ENCODE data around the gene IQCK. TPM values are rescaled to one million over a fixed set of nuclear protein-coding genes. Genes with fewer than 3 reads are reported as not detected.
"Not testable (repeated sequence)": the region's sequence is repeated elsewhere in the genome, so short reads cannot be mapped to it uniquely, and the experiment has no call there.

IQCK gene, protein sequence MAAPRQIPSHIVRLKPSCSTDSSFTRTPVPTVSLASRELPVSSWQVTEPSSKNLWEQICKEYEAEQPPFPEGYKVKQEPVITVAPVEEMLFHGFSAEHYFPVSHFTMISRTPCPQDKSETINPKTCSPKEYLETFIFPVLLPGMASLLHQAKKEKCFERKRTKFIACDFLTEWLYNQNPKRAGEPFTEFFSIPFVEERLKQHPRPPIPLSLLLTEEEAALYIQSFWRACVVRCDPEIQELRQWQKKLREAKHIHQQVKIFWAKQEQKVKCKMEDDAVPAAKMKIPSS
- under 1 TPM; 0.66 to 0.82 TPM for total RNA-seq

DNA sequence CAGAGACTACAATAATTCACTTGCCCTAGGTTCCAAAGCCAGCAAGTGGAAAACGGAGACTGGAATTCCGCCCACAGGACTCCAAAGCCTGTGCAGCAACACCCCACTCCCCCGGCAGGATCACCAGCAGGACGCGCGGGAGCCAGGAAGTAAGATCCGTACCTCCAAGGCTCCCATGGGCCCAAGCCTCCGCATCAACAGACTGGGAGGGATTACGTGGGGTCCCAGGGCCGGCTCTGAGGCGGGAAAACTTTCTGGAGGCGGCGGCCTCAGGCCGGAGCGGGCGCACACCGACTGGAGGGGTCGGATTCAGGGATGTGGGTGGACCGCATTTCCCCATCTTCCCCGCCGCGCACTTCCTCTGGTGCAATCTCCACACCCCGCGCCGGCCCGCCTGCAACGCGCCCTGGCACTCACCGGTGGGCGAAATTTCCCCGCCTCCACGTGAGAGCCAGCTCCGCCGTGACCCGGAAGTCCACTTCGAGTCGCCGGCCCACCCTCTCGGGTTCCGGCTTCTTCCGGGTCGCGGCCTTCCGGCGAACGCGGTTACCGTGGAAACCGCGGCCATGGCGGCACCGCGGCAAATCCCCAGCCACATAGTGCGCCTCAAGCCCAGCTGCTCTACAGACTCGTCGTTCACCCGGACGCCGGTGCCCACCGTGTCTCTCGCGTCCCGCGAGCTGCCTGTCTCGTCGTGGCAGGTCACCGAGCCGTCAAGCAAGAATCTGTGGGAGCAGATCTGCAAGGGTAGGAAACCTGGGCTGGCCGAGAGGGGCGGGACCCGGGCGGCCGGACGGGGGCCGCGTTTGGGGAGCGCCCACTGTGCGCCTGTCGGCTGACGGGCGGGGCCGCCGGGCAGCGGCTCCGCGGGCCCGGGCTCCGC, at the start of gene IQCK, which contains the start of gene KNOP1:
Gene IQCK, plus strand, starts transcription at position 531 of the 883 bp plus-strand sequence. Its CDS starts 36 bp downstream, at position 567.
Gene KNOP1, minus strand, starts transcription at position 487 of the 883 bp plus-strand sequence. CDS start 3,192 bp downstream, outside the sequence.
- peaks cover 25% of the 10 kb centered on the region for H3K4me1 Mint-ChIP-seq
- H3K9me3 Mint-ChIP-seq (ENCODE audit: low read depth), result no peaks in the 10 kb centered on the region
- peak; percentile 92 for ATAC-seq
- H3K27ac Mint-ChIP-seq, result peak within 1 kb of the TSS; percentile 76
- CTCF ChIA-PET, result interaction anchor here (1.2 to 1.3 kb wide), 3 partner anchors 116 to 167 kb away, joined by 3 to 6 read pairs (median 5); partner anchors contain the start of genes GPRC5B and VPS35L
- H3K4me3 Mint-ChIP-seq, result peak within 1 kb of the TSS; percentile 91
- H3K36me3 Mint-ChIP-seq, result peaks cover 14% of the 10 kb centered on the region
- H3K27me3 Mint-ChIP-seq, result no peaks in the 10 kb centered on the region
- peak; percentile 91 for DNase-seq

DNA sequence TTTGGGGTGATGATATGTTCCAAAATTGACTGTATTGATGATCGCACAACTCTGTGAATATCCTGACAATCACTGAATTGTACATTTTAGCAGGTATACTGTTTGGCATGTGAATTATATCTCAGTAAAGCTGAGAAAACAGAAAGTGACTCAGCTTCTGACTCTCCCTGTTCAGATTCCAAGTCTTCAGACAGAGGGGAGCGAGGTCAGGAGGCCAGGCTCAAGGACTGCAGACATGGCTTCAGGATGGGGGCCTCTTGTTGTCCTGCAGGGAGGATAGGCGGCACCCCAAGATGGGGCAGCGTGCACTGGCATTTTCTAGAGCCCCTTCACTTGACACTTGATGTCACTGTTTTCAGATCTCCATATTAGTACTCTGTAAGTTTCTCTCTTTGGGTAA, 45.7 kb upstream of the IQCK start:
- Mint-ChIP-seq H3K9me3 (ENCODE audit: low read depth) (no peaks in the 10 kb centered on the region), H3K4me3 (no peak overlapping the region), H3K27me3 (no peaks in the 10 kb centered on the region), H3K27ac (peak overlapping the region; percentile 24), H3K36me3 (peaks cover 4% of the 10 kb centered on the region), H3K4me1 (no peaks in the 10 kb centered on the region)
- no peak for ATAC-seq
- no peak for DNase-seq
- CTCF ChIA-PET, result no interaction called here

DNA sequence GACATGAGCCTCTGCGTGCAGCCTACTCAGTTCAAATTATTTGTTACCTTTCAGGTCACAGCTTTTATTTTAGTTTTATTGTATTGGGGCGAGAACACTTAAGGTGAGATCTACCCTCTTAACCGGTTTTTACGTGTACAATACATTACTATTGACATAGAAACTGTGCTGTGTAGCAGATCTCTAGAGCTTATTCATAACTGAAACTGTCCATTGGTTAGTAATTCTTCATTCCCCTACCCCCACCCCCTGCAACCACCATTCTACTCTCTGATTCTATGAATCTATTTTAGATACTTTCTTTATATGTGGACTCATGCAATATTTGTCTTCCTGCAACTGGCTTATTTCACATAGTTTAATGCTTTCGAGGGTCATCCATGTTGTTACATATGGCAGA, 43.6 kb upstream of the IQCK start:
- peaks cover 3% of the 10 kb centered on the region for H3K36me3 Mint-ChIP-seq
- no peak for DNase-seq
- no peaks in the 10 kb centered on the region for H3K27me3 Mint-ChIP-seq
- no peaks in the 10 kb centered on the region for H3K9me3 Mint-ChIP-seq (ENCODE audit: low read depth)
- ATAC-seq, result no peak
- H3K27ac Mint-ChIP-seq, result no peak overlapping the region
- H3K4me1 Mint-ChIP-seq, result no peaks in the 10 kb centered on the region
- no peak overlapping the region for H3K4me3 Mint-ChIP-seq
- CTCF ChIA-PET, result interaction anchor here (0.6 kb wide), 1 partner anchor 1949 kb away, joined by 3 read pairs; no protein-coding TSS in a partner anchor

DNA sequence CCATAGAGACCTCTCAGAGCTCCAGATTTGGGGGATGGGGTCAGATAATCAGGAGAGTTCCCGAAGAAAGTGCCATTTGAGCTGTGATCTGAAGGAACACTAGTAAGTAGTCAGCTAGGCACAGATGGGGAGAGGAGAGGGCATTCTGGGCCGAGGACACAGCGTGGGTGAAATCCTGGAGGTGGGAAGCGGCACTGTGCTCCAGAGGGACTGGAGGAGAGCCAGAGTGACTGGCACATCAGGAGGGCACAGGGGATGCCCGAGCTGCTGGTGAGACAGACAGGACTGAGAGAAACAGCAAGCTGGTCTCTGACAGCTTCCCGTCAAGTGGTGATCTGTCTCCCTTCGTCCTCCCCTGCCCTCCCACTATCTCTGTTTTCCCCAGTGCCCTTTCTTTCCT, 40.7 kb upstream of the IQCK start:
- DNase-seq (no peak), ATAC-seq (no peak)
- CTCF ChIA-PET, result no interaction called here
- no peaks in the 10 kb centered on the region for H3K9me3 Mint-ChIP-seq (ENCODE audit: low read depth)
- no peaks in the 10 kb centered on the region for H3K27me3 Mint-ChIP-seq
- no peak overlapping the region for H3K4me3 Mint-ChIP-seq
- peaks cover 9% of the 10 kb centered on the region for H3K36me3 Mint-ChIP-seq
- no peaks in the 10 kb centered on the region for H3K4me1 Mint-ChIP-seq
- no peak overlapping the region for H3K27ac Mint-ChIP-seq

DNA sequence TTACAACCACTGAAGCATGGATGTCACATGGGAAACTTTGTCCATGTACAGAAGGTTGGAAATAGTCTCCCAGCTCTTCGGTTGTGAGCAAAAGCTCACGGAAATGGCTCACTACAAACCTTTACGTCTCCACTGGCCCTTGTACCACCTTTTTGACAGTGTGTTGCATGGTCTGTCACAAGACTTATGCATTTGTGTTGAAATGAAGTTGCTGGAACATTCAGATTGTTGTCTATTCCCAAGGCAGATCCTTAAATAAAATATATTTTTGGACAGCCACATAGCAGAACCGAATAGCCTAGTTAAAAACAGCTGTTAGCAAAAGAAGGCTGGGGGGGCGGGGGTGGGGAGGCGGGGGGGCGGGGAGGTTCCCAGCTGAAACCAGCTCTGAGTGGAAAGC, 39.3 kb upstream of the IQCK start:
- H3K36me3 Mint-ChIP-seq, result peaks cover 21% of the 10 kb centered on the region
- CTCF ChIA-PET, result no interaction called here
- H3K4me3 Mint-ChIP-seq, result no peak overlapping the region
- H3K4me1 Mint-ChIP-seq, result no peaks in the 10 kb centered on the region
- no peak overlapping the region for H3K27ac Mint-ChIP-seq
- DNase-seq (no peak), ATAC-seq (no peak)
- no peaks in the 10 kb centered on the region for H3K27me3 Mint-ChIP-seq
- H3K9me3 Mint-ChIP-seq (ENCODE audit: low read depth), result peaks cover 4% of the 10 kb centered on the region

DNA sequence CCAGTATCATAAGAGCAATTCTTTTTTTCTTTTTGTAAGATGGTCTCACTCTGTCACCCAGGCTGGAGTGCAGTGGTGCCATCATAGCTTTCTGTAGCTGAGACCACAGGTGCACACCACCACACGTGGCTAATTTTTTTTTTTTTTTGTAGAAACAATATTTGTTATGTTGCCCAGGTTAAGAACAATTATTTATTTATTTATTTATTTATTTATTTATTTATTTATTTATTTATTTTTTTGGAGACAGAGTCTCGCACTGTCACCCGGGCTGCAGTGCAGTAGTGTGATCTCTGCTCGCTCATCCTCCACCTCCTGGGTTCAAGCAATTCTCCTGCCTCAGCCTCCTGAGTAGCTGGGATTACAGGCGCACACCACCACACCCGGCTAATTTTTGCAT, 38.8 kb upstream of the IQCK start:
- H3K4me1 Mint-ChIP-seq; H3K9me3 Mint-ChIP-seq (ENCODE audit: low read depth); H3K27me3 Mint-ChIP-seq; ATAC-seq; CTCF ChIA-PET; H3K4me3 Mint-ChIP-seq; DNase-seq; H3K27ac Mint-ChIP-seq: not testable (repeated sequence)
- H3K36me3 Mint-ChIP-seq, result peaks cover 25% of the 10 kb centered on the region

DNA sequence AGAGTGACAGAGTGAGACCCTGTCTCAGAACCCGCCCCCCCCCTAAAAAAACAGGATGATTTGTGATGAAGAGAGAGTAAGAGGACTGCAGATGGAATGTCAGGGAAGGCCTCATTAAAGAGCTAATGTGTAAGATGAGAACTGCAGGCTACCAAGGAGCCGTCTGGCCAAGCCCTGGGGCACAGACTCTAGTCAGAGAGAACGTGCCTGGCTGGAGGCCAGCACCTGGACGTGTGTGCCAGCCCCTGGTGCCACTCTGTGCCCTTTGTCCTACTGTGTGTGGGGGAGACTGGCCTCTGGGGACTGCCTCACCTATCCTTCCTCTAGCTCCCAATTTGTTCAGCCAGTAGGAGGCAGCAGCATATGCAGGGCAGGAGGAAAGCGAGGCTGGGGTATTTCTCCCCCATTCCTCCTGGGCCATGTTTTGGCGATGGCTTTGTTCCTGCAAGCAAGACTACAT, 37.2 kb upstream of the IQCK start:
- H3K4me1 Mint-ChIP-seq, result no peaks in the 10 kb centered on the region
- no peak for ATAC-seq
- CTCF ChIA-PET, result interaction anchor here (1.5 kb wide), 1 partner anchor 15 kb away, joined by 3 read pairs; no protein-coding TSS in a partner anchor
- no peak overlapping the region for H3K27ac Mint-ChIP-seq
- H3K27me3 Mint-ChIP-seq, result no peaks in the 10 kb centered on the region
- no peak overlapping the region for H3K4me3 Mint-ChIP-seq
- peaks cover 36% of the 10 kb centered on the region for H3K36me3 Mint-ChIP-seq
- peaks cover 10% of the 10 kb centered on the region for H3K9me3 Mint-ChIP-seq (ENCODE audit: low read depth)
- no peak for DNase-seq

DNA sequence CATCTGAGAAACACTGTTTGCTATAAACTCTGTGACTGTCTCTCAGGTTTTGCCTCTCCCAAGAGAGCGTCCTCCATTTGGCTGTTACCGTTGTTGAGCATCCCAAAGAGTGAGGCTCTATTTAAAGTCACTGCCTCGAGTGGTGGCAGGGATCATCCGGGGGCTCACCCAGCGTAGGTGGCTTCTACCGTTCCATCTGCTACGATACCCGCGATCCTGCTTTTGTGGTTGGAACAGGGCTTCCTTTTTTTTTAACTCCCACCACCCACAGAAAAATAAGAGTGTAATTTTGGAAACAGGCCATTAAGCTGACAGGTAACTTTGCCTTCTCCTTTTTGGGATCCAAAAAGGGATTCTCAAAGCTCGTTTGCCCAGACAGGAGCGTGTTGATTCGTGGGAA, 36.4 kb upstream of the IQCK start:
- no peak for ATAC-seq
- Mint-ChIP-seq H3K9me3 (ENCODE audit: low read depth) (peaks cover 10% of the 10 kb centered on the region), H3K27ac (no peak overlapping the region), H3K4me3 (no peak overlapping the region), H3K4me1 (no peaks in the 10 kb centered on the region), H3K27me3 (no peaks in the 10 kb centered on the region), H3K36me3 (peaks cover 40% of the 10 kb centered on the region)
- DNase-seq, result no peak
- CTCF ChIA-PET, result interaction anchor here (0.9 to 1.5 kb wide), 2 partner anchors 14 to 205 kb away, joined by 3 to 4 read pairs; no protein-coding TSS in a partner anchor

DNA sequence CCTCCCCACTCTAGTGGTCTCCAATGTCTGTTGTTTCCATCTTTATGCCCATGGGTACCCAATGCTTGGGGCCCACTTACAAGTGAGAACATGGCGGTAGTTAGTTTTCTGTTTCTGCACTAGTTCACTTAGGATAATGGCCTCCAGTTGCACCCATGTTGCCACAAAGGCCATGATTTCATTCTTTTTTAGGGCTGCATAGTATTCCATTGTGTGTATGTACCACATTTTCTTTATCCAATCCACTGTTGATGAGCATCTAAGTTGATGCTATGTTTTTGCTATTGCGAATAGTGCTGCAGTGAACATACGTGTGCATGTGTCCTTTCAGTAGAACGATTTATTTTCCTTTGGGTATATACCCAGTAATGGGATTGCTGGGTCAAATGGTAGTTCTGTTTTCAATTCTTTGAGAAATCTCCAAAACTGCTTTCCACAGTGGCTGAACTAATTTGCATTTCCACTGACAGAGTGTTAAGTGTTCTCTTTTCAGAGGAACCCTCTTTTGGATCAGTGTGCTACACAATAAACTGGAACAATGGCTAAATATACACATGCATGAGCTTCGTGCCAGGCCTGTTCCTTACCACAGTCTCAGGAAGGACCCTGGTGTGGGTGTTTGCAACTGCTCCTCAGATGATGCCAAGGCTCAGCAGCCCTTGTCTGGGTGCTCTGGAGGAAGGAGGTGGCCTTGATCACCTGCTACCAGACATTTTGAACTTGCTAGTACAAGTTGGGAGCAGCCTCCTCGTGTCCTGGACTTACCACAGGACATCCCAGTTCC, 34.4 kb upstream of the IQCK start:
- Mint-ChIP-seq H3K4me3 (no peak overlapping the region), H3K36me3 (peaks cover 48% of the 10 kb centered on the region), H3K9me3 (ENCODE audit: low read depth) (peaks cover 10% of the 10 kb centered on the region), H3K27ac (no peak overlapping the region), H3K27me3 (no peaks in the 10 kb centered on the region), H3K4me1 (peaks cover 6% of the 10 kb centered on the region)
- ATAC-seq (no peak), DNase-seq (no peak)
- CTCF ChIA-PET, result no interaction called here

DNA sequence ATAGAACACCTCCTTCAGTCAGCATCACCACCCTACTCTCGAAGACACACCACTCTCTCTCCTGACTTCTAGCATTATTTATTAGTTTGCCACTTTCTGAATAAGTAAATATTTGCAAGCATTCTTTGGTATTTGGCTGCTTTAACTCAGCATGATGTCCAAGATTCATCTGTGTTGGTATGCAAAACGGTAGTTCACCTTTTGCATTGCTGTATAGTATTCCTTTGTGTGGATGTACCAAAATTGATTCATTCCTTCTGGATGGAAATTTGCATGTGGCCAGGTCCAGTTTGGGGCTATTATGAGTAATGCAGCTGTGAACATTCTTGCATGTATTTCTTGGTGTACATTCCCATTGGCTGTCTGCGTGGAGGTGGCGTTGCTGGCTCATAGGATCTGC, 32.9 kb upstream of the IQCK start:
- Mint-ChIP-seq H3K4me1 (peaks cover 20% of the 10 kb centered on the region), H3K27me3 (no peaks in the 10 kb centered on the region), H3K4me3 (no peak overlapping the region), H3K27ac (no peak overlapping the region), H3K36me3 (peaks cover 50% of the 10 kb centered on the region), H3K9me3 (ENCODE audit: low read depth) (peaks cover 10% of the 10 kb centered on the region)
- DNase-seq, result no peak
- ATAC-seq, result no peak
- CTCF ChIA-PET, result no interaction called here

DNA sequence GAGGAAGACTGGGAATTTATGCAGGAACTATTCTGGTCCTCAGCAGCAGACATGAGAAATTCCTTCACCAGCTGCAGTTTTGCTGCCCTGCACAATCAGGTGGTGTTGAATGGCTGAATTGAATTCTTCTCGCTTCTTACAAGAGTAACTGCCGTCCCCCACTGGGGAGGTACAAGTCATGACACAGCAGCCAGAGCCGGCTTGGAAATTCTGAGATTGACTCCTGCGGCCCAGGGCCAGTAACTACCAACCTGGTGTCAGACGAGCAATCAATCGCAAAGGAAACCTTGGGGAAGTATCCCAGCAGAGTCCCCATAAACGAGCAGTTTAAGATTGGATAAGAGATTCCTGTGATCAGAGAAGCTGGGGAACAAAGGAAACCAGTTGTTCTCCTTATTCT, 30.8 kb upstream of the IQCK start:
- no peak overlapping the region for H3K4me3 Mint-ChIP-seq
- no peak for ATAC-seq

DNA sequence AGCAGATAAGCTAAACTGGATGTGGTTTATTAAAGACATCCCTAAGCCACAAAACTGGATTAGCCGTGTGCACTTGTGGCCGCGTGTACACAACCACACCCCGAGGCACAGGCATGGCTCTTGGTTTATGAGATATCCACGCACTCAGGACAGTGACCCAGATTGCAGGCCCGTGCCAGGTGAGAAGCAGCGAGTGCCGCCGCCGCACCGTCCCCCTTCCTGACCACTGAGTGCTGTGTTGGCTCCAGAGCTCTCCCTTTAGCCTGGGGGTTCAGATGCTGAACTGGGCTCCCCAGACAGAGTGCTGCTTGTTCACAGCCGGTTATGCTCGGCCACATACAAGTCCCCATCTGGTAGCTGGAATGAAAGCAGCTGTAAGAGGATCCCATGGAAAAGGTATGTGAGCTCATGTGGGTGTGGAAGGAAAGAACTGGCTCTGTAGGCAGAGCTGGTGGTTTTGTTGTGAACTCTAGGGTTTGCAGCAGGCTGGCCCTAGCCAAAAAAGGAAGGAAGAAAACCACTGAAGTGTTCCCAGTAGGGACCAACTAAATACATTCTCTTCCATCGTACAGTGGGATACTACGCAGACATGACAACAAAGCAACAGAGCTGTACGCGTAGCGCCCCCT, 29.6 kb upstream of the IQCK start:
- H3K9me3 Mint-ChIP-seq (ENCODE audit: low read depth), result peaks cover 7% of the 10 kb centered on the region
- H3K4me1 Mint-ChIP-seq, result peaks cover 22% of the 10 kb centered on the region
- no peaks in the 10 kb centered on the region for H3K27me3 Mint-ChIP-seq
- ATAC-seq (no peak), DNase-seq (no peak)
- H3K36me3 Mint-ChIP-seq, result peaks cover 42% of the 10 kb centered on the region
- CTCF ChIA-PET, result no interaction called here
- H3K27ac Mint-ChIP-seq, result no peak overlapping the region
- no peak overlapping the region for H3K4me3 Mint-ChIP-seq

More for the DNA sequence above, 30.8 kb upstream of the IQCK start:
- H3K27ac Mint-ChIP-seq, result no peak overlapping the region
- DNase-seq, result no peak
- H3K36me3 Mint-ChIP-seq, result peaks cover 47% of the 10 kb centered on the region
- peaks cover 10% of the 10 kb centered on the region for H3K9me3 Mint-ChIP-seq (ENCODE audit: low read depth)
- CTCF ChIA-PET, result no interaction called here
- peaks cover 22% of the 10 kb centered on the region for H3K4me1 Mint-ChIP-seq
- H3K27me3 Mint-ChIP-seq, result no peaks in the 10 kb centered on the region

DNA sequence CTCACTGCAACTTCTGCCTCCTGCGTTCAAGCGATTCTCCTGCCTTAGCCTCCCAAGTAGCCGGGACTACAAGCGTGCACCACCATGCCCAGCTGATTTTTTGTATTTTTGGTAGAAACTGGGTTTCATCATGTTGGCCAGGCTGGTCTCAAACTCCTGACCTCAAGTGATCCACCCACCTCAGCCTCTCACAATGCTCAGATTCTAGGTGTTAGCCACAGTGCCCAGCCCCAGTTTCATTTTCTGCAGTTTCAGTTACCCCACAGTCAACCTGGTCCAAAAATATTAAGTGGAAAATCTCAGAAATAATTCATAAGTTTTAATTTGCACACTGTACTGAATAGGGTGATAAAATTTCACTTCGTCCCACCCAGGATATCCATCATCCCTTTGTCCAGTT, 28.7 kb upstream of the IQCK start:
- Mint-ChIP-seq H3K36me3 (peaks cover 37% of the 10 kb centered on the region), H3K4me1 (peaks cover 22% of the 10 kb centered on the region), H3K27me3 (no peaks in the 10 kb centered on the region), H3K4me3 (no peak overlapping the region), H3K9me3 (ENCODE audit: low read depth) (peaks cover 5% of the 10 kb centered on the region), H3K27ac (no peak overlapping the region)
- DNase-seq (no peak), ATAC-seq (no peak)
- CTCF ChIA-PET, result no interaction called here
